Right hindlimb (tissue), 1 donor: ENCODE data around the gene SHLD2.
"Not testable (repeated sequence)": the region's sequence is repeated elsewhere in the genome, so short reads cannot be mapped to it uniquely, and the experiment has no call there.

Experiments
- DNase-seq: peaks from one replicate; pipeline ENCODE4 v3.0.0-alpha.2; 2018

SHLD2 gene, protein sequence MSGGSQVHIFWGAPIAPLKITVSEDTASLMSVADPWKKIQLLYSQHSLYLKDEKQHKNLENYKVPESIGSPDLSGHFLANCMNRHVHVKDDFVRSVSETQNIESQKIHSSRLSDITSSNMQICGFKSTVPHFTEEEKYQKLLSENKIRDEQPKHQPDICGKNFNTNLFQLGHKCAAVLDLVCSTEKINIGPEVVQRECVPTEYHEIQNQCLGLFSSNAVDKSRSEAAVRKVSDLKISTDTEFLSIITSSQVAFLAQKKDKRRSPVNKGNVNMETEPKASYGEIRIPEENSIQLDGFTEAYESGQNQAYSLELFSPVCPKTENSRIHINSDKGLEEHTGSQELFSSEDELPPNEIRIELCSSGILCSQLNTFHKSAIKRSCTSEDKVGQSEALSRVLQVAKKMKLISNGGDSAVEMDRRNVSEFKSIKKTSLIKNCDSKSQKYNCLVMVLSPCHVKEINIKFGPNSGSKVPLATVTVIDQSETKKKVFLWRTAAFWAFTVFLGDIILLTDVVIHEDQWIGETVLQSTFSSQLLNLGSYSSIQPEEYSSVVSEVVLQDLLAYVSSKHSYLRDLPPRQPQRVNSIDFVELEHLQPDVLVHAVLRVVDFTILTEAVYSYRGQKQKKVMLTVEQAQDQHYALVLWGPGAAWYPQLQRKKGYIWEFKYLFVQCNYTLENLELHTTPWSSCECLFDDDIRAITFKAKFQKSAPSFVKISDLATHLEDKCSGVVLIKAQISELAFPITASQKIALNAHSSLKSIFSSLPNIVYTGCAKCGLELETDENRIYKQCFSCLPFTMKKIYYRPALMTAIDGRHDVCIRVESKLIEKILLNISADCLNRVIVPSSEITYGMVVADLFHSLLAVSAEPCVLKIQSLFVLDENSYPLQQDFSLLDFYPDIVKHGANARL

GRCh38 chr10:87094373-87095235 lies at the start of gene SHLD2, which contains the start of gene GLUD1:
Gene SHLD2 (plus strand): TSS chr10:87095206. CDS start chr10:87151355, 56,149 bp downstream.
Gene GLUD1 (minus strand): TSS chr10:87094843. CDS start chr10:87094769, 74 bp downstream.
- peak; percentile 94 for DNase-seq

DNA sequence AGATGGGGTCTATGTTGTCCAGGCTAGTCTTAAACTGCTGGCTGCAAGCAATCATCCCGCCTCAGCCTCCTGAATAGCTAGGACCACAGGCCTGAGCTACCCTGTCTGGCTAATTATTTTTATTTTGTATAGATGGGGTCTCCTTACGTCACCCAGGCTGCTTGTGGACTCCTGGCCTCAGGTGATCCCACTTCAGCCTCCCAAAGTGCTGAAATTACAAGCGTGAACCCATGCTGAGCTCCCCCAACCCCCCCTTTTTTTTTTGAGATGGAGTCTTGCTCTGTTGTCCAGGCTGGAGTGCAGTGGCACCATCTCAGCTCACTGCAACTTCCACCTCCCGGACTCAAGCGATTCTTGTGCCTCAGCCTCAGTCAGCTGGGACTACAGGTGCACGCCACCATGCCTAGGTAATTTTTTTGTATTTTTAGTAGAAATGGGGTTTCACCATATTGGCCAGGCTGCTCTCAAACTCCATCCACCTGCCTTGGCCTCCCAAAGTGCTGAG lies 49.5 kb upstream of the SHLD2 start:
- DNase-seq: no peak

- peak; percentile 40 for DNase-seq
Measured at GRCh38 chr10:87053111-87053510, 41.9 kb upstream of the SHLD2 start.

GRCh38 chr10:87053577-87054181 lies 41.3 kb upstream of the SHLD2 start:
- DNase-seq: no peak

- no peak for DNase-seq
Measured at GRCh38 chr10:87054373-87055295, 40.4 kb upstream of the SHLD2 start.

DNA sequence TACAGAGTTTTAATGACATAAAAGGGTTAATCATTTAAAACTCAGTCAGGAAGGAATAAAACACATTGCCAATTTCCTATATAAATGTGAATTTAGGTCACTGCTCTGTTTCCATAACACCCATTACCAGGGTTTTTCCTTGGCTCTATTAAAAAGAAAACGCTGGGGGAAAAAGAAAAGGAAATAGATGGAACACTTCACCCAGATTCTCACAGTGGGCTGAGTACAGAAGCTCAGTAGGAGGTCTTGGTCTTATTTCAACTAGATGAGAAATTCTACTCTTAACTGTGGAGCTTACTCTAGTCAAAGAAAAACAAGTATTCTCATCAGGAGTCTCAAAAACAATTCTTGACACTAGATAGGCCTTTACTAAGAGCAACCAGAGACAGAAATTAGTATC lies 36.8 kb upstream of the SHLD2 start:
- no peak for DNase-seq

DNA sequence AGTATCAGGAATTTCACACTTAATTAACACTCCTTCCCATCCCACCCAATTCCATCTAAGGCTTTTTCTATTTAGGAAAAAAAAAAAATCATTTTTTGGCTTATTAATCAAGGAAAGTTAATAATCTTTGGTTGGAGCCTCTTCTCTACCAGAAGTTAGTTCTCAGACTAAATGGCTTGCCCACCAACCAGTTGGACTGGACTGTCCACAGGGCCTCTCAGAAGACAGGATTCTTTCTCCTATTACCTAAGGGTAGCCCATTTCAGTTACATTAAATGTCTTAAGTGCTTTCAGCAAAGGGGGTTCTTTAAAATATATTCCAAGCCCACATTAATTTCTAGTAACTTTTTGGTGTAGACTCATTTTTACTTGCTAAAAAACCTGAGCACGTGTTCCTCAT lies 35.6 kb upstream of the SHLD2 start:
- DNase-seq: no peak

DNA sequence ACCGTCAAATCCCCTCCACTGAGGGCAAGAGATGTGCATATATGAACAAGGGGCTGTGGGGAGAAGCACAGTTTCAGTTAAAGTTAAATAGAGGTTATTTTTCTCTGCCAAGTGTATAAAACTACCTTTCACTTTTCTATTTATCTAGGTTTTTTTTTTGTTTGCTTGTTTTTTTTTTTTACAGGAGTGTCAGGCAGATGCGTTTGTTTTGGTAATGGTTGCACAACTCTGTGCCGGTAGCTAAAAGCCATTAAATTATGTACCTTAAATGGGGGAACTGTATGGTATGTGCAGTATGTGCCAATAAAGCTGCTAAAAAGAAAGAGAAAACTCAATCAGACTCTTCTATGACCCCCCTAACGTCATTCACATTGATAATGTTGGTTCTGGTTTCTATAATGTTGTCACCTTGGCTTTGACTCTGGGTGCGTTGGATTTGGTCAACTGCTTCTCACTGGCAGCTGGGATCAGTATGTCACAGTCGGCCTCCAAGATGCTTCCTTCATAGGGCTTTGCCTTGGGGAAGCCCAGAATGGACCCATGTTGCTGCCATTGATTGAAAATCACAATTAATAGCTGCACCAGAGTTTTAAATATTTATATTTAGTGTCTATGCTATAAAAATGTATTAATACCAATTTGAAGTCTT lies 34.6 kb upstream of the SHLD2 start:
- DNase-seq: no peak

DNA sequence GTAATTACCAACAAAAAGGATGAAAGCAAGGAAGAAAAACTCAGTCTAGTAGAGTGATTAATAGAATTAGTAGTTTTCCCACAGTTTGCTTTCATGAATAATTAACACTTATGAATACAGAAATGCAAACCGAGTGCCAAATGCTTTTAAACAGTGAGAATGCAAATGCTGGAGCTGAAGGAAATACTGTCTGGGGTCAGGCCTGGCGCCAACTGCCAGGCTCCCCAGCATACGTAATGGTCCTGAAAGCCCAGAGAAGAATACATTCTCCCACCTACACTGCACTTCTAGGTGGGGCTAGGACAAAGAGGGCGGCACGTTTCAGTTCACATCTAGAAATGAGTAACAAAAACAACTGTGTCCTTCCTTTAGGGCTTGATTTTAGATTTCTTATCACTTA lies 30.4 kb upstream of the SHLD2 start:
- DNase-seq: no peak

GRCh38 chr10:87066178-87066577 lies 28.8 kb upstream of the SHLD2 start:
- DNase-seq: no peak

DNA sequence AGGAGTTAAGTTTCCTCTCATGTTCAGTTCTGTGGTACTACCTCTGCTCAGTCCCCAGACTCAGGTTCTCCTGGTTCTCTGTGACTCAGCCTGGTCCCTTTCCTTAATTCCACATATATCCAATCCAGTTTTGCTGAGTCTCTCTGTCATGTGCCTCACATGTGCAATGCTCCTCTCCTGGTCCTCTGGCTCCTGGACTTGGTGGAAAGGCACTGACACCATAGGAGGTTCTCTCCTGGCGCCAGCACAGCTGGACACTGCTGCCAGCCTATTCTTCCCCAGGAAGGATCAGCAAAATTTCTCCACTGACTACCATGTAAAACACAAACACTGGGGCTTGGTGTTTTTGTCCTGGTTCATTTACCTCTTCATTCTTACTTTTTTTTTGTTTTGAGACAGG lies 28.1 kb upstream of the SHLD2 start:
- DNase-seq: no peak

- DNase-seq: no peak
Measured at GRCh38 chr10:87068281-87068680, 26.7 kb upstream of the SHLD2 start.

DNA sequence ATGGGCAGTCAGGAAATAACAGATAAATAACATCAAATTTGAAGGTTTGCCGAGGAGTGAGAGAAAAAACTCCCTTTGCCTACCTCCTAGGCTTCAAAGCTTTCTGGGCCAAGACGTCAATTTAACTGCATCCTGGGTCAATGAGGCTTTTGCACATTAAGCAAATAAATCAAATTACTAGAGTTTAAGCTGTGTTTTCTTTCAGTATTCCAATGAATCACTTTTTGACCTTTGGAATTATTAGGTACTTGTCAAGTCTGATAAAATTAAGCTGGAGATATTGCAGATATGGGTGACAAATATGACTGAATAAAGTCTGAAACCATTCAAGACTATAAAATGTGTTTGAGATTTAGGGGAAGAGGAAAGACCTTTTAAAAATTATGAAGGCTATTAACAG lies 22.6 kb upstream of the SHLD2 start:
- no peak for DNase-seq

- DNase-seq: not testable (repeated sequence)
Measured at GRCh38 chr10:87076421-87076820, 18.6 kb upstream of the SHLD2 start.

- no peak for DNase-seq
Measured at GRCh38 chr10:87079106-87079836, 15.7 kb upstream of the SHLD2 start.

GRCh38 chr10:87080621-87081020 lies 14.4 kb upstream of the SHLD2 start:
- not testable (repeated sequence) for DNase-seq

- not testable (repeated sequence) for DNase-seq
Measured at GRCh38 chr10:87081574-87081973, 13.4 kb upstream of the SHLD2 start.

DNA sequence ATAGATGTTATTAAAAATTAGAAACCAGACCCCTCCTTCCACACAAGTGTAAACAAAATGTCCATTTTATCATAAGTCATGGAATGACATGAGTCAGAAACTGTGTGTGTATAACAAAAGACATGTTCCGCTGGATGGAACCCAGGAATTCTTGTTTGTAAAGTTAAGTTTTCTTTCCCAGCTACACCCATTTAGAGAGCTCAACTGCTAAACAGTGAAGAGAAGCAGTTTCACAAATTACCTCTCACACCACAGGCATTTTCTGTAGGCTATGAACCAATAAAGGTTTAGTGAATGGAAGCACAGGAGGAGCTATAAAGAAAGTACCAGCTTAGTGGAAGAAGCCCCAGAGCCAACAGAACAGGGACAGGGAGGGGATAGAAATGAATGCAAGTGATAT lies 12.8 kb upstream of the SHLD2 start:
- not testable (repeated sequence) for DNase-seq

DNA sequence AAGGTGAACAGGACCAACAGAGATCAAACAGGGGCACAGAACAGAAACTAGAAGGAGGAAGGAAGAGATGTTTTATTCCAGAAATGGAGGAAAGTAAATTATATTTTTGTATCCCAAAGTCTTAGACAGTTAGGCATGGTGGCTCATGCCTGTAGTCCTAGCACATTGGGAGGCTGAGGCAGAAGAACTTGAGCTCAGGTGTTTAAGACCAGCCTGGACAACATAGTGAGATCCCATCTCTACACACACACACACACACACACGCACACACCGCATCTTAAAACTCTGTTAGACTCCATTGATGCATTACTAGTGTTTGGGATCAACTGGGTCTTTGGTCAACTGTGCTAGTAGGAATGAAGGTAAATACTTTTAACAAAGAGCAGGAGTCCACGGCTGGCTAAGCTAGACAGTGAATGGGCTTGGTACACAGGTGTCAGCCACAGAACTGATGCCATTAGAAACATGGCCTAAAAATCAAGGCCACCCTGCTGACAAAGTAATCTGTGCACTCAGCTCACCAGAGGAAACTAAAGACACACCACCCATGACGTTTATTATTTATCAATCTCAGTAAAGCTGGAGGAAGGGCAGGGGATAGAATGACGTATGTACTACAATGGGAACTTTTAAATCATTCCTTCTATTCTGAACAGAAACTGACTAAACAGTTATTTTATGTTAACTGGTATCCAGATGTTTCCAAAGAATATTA lies 11.3 kb upstream of the SHLD2 start:
- DNase-seq: not testable (repeated sequence)
